Transverse colon (tissue), 4 donors: ENCODE results near the gene TAF4. TPM values are rescaled to one million over a fixed set of nuclear protein-coding genes. Genes with fewer than 3 reads are reported as not detected.

ENCODE experiments used
- DNase-seq: peaks from one replicate; pipeline ENCODE4 v3.0.0-alpha.2; 2019
- H3K27ac ChIP-seq, 4 donors: fragments of 200-600 bp; sonication (generic); 2 replicates each; pipeline ENCODE4 v1.5.1; 2016 to 2018; ENCODE audit warnings: inconsistent platforms in 4 of 4
- H3K27me3 ChIP-seq: fragments of 200-600 bp; sonication (generic); 2 replicates; pipeline ENCODE4 v1.5.1; 2017; ENCODE audit warnings: inconsistent platforms
- H3K36me3 ChIP-seq, 4 donors: fragments of 200-600 bp; sonication (generic); 2 replicates each; pipeline ENCODE4 v1.5.1; 2017 to 2019; ENCODE audit warnings: inconsistent platforms in 4 of 4
- H3K4me1 ChIP-seq, 4 donors: fragments of 200-600 bp; sonication (generic); 2 replicates each; pipeline ENCODE4 v1.5.1; 2017 to 2020; ENCODE audit warnings: inconsistent platforms in 4 of 4
- H3K4me3 ChIP-seq, 4 donors: fragments of 200-600 bp; sonication (generic); 1 replicate in 1 of 4; 2 replicates in 3 of 4; pipeline versions ENCODE4 v1.5.1 to v1.6.1; 2017 to 2019; ENCODE audit warnings: inconsistent platforms in 4 of 4
- H3K9me3 ChIP-seq, 2 donors: fragments of 200-600 bp; sonication (generic); 2 replicates each; pipeline ENCODE4 v1.5.1; 2017 to 2019; ENCODE audit warnings: inconsistent platforms in 2 of 2
- CTCF ChIP-seq, 5 experiments: fragments of 200-600 bp in 3 of 5; fragments of 450-650 bp in 2 of 5; sonication (generic) in 3 of 5; IDR thresholded peaks; 1 replicate in 2 of 5; 2 replicates in 3 of 5; pipeline ENCODE4 v1.5.1; 2016 to 2017; ENCODE audit warnings: antibody characterized with exemption in 5 of 5, inconsistent platforms in 3 of 5, mild to moderate bottlenecking in 2 of 5, moderate library complexity in 1 of 5
- EP300 ChIP-seq: sonication (generic); formaldehyde crosslinking; IDR thresholded peaks from one replicate; pipeline ENCODE4 v1.6.1; 2017; ENCODE audit warnings: antibody characterized with exemption, low read depth
- POLR2A ChIP-seq: fragments of 450-650 bp; IDR thresholded peaks from one replicate; pipeline ENCODE4 v1.6.1; 2016; ENCODE audit warnings: antibody characterized with exemption, mild to moderate bottlenecking, moderate library complexity
- POLR2AphosphoS5 ChIP-seq, 3 donors: sonication (generic); formaldehyde crosslinking; IDR thresholded peaks; one replicate each; pipeline ENCODE4 v1.6.1; 2016; ENCODE audit warnings: antibody characterized with exemption in 3 of 3
- WGBS, 2 donors: methylation state at CpG; one replicate each; pipeline ENCODE4 v1.1.5; 2018; ENCODE audit warnings: low coverage in 1 of 2; 5-methylcytosine and 5-hydroxymethylcytosine counted together
- in situ Hi-C, 4 donors: fragments of 200-750 bp; cut with MboI; loops; one replicate each; pipeline versions ENCODE4 v1.15.0 to v1.15.1; 2017; ENCODE audit warnings: low sequenced_read_pairs in 3 of 4, low pct_ligation_motif_present in 1 of 4, low pct_unique_long_range_greater_than_20kb in 1 of 4
- intact Hi-C: fragments of 100-400 bp; cut with DNase I; formaldehyde crosslinking; loops from one replicate; pipeline ENCODE4 v1.15.1; 2023; ENCODE audit warnings: low total_unique reads
- total RNA-seq, 4 donors: library from RNA; depleted of rRNA; stranded (reverse); fragments of >200 nt; gene quantifications; one replicate each; pipeline ENCODE4 v1.1.0, GENCODE V29; 2016

Gene TAF4
- total RNA-seq, 4 donors from 2014 or later, result 18.9 to 39.5 (median 24.3) TPM

- 80% methylated on average over 23 of the region's 25 CpGs; no CpG with 5 or more reads in 1 of the 2 donors for WGBS, 2 donors
- TF ChIP-seq POLR2A (no peak), EP300 (no peak), CTCF (IDR thresholded peaks at IDR 0.05) (no peak), POLR2AphosphoS5 (IDR thresholded peaks at IDR 0.05) (no peak)
- DNase-seq, result no peak
- H3K4me1 ChIP-seq, result no peaks in the 10 kb centered on the region
- H3K27ac ChIP-seq, result no peak overlapping the region
- H3K36me3 ChIP-seq, result no peaks in the 10 kb centered on the region
- H3K9me3 ChIP-seq, result no peaks in the 10 kb centered on the region
- in situ Hi-C loops, result no loop called here
- H3K4me3 ChIP-seq, result no peak overlapping the region
- intact Hi-C loops, result no loop called here
- peaks cover 31% of the 10 kb centered on the region for H3K27me3 ChIP-seq
Measured at GRCh38 chr20:61966492-61967244, 99.0 kb downstream of the TAF4 start.

GRCh38 chr20:61965606-61966491, 99.8 kb downstream of the TAF4 start:
- WGBS, 2 donors, result 20% methylated on average over 27 of the region's 49 CpGs; no CpG with 5 or more reads in 1 of the 2 donors
- TF ChIP-seq EP300, result no peak
- no peak for TF ChIP-seq POLR2AphosphoS5 (IDR thresholded peaks at IDR 0.05)
- TF ChIP-seq CTCF (IDR thresholded peaks at IDR 0.05), result no peak
- TF ChIP-seq POLR2A, result no peak
- Histone ChIP-seq H3K9me3 (no peaks in the 10 kb centered on the region), H3K27ac (no peak overlapping the region), H3K4me1 (no peaks in the 10 kb centered on the region), H3K36me3 (no peaks in the 10 kb centered on the region), H3K27me3 (peaks cover 31% of the 10 kb centered on the region), H3K4me3 (no peak overlapping the region)
- no peak for DNase-seq
- in situ Hi-C loops (no loop called here), intact Hi-C loops (no loop called here)

GRCh38 chr20:61964675-61965605, 100.7 kb downstream of the TAF4 start:
- Histone ChIP-seq H3K4me3 (no peak overlapping the region), H3K27ac (no peak overlapping the region), H3K27me3 (peaks cover 31% of the 10 kb centered on the region), H3K36me3 (no peaks in the 10 kb centered on the region), H3K4me1 (no peaks in the 10 kb centered on the region), H3K9me3 (no peaks in the 10 kb centered on the region)
- in situ Hi-C loops, result no loop called here
- TF ChIP-seq POLR2AphosphoS5 (IDR thresholded peaks at IDR 0.05) (no peak), EP300 (no peak)
- 36% methylated on average over 5 to 41 of the region's 41 CpGs for WGBS, 2 donors
- no peak for DNase-seq
- intact Hi-C loops, result no loop called here

- Histone ChIP-seq H3K36me3 (no peaks in the 10 kb centered on the region), H3K9me3 (no peaks in the 10 kb centered on the region), H3K27ac (no peak overlapping the region), H3K4me1 (no peaks in the 10 kb centered on the region), H3K27me3 (peaks cover 31% of the 10 kb centered on the region), H3K4me3 (no peak overlapping the region)
- intact Hi-C loops, result no loop called here
- 70 to 88% methylated on average over 2 to 8 of the region's 8 CpGs for WGBS, 2 donors
- in situ Hi-C loops, result no loop called here
- no peak for DNase-seq
- TF ChIP-seq POLR2AphosphoS5 (IDR thresholded peaks at IDR 0.05) (no peak), CTCF (IDR thresholded peaks at IDR 0.05) (no peak), EP300 (no peak), POLR2A (no peak)
Measured at GRCh38 chr20:61963885-61964674, 101.6 kb downstream of the TAF4 start.
